Hematopoietic multipotent progenitor cell treated with erythropoietin and hydrocortisone succinate and interleukin-3 and kit ligand, for 17 days (in vitro differentiated cells): ENCODE measurements around the gene MBNL1.

ENCODE experiments used
- DNase-seq: peaks from one replicate; pipeline ENCODE4 v3.0.0-alpha.2; 2015; ENCODE audit warnings: low spot score

Gene MBNL1

DNA sequence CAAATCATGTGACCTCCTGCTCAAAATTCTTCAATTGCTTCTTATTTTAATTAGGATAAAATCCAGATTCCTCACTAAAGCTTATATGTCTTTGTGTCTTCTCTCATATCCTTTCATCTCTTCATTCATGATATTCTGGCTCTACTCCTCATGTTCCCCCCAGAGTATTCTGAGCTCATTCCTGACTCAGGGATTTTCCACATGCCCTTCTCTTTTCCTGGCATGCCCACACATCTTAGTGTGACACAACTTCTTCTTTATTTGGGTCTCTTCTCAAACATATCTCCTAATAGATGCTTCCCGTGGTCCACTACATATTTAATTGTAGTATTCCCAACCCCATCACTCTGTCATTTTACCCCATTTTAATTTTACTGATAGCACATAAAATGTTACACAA is 15.2 kb upstream of the MBNL1 start:
- DNase-seq = no peak

DNA sequence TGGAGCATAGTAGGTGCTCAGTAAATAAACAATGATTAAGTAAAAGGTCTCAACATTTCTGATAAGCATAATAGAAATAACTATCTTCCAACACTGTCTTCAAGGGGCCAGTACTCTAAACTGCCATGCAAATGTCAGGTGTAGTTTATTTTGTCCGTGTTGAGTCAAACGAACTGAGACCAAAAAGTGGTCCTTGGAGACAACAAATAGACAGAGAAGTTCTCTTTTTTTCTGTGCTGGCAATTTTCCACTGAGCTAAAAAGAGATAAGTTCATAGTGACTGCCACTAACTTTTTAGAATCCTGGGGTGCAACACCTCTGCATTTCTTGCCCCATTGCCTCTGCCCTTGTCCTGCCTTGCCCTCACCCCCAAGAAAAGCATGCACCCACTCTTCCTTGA is 14.7 kb upstream of the MBNL1 start:
- no peak for DNase-seq

DNA sequence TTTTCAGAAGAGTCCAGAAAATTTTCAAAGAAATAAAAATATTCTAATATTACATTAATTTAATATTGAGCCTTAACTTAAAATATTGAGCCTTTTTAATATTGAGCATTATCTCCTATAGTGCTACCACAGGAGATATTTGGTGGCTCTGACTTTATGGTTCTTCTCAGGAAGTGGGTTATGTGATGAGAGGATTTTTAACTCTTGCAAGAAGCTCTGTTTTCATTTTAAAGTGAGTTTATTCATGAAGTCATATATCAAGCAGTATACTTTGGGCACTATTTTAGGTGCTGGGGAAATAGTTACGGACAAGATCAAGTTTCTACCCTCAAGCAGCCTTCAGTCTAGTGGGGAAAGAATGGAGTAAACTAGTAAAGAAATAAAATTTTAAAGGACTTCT is 13.4 kb upstream of the MBNL1 start:
- no peak for DNase-seq

DNA sequence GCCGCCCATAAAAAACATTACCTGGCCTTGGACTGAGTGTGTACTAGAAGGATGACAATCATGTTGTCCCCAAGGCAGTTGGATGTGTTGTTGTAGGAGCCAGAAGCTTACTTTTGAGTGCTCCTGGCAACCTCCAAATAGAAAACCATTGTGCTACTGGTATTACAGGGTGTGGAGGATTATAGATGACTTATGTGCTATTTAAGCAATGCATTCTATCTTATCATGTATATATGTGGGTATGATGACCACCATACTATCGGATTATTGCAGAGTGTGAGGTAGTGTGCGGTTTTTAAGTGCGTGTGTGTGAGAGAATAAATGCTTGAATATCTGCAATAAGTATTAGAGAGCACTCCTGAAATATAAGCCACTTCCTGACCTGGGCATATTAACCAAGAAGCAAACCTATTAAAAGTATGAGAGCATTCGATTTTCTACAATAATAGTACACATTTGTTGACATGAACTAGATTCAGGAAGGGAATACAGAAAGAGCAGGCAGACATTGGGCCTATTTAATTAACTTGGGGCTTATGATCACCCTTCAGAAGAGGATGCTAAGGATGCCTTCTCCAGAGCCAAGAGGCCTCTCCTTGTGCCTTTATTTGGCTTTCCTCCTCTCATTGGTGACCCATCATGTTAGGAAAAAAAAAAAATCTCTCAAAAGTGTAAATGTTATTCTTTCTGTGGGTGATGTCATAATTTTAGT is 11.7 kb upstream of the MBNL1 start:
- no peak for DNase-seq

DNA sequence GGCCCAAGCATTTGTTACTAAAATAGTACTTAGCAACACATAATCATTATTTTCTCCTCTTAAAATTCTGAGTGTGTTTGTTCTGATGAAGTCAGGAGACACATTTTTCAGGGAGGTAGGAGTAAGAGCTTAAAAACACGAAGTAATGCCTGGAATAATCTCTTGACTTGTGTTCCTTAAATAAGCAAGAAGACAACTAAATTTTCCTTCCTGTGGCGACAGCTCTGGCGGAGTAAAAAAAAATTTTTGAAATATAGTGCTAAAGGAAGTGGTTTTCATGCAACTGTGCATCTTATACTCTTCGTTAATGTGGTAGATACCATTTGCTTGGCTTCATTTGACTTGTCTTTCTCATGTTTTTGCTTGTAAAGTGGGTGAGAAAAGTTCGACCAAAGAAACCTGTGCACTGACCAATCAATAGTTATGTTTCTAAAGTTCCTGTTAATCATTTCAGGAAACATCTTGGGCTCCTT is 11.1 kb upstream of the MBNL1 start:
- DNase-seq = no peak

DNA sequence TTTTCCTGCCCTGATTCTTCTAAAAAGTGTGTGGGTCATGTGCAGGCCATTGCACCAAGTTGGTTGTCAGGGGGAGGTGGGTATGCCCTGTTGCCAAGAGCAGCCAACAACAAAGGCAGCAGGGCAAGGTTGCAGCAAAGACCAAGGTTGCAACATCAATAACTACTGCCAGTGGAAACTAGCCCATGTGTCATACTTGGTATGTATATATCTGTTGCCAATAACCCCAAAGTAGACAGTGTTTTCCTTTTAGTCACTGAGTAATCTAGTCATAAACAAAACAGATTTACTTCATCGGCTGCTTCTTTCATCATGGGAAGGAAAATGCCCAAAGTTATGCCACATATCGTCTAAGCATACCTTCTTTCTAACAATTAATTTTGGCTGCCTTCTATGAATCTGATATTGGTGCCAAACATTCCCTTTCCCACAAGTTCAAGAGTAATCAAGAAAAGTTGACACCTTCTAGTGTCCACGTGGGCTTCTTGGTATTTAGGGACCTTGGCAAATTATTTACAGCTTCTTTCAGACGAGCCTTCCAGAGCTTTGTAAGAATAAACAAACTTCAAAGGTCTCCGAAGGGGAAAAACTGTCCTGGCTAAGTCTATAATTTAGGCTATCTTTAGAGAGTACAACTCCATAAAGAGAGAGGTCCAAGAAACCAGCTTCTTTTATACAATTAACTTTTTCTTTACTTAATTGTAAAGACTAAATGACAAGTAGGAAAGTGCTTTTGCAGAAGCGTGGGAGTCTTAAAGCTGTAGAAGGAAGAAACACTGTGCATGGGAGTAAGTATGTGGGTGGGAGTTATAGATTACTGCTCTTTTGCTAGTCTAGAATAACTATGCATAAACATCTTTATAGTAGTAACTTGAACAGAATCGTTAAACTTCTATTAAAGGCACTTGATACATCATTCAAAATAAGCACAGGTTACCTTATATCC is 10.0 kb upstream of the MBNL1 start:
- peak; percentile 12 for DNase-seq

DNA sequence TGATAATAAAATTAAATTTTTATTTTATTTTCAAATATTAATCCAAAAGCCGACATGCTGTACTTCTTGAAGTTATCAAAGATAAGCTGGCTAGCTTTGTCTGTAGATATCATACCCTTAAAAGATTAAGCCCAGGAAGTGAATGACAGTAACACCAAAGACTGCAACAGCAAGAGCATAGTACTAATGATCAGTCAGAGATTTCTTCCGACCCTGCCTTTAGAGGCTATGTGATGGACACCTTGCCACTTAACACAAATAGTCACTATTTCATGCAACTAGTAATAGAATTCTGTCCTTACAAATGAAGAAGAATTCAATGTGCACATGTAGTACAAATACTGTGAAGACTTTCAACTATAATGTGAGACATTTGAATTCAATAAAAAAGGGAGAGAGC is 9.3 kb upstream of the MBNL1 start:
- DNase-seq = no peak

DNA sequence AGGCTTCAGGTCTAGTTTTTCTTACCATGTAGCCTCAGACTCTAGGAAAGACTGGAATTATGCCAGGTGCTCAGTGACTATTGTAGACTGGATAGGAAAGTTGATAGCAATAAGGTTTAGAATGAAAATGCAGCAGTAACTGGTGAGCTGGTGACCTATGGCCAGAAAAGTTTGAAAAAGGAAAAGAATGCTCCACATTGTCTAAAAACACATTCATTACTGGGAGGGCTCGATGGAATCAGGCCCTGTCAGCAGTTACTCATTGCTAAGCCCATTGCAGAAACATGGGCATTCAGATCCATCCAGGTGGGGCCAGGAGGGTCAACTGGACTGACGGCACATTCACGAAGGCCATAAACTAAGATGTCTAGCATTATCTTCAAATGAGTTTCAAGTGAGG is 8.7 kb upstream of the MBNL1 start:
- no peak for DNase-seq

DNA sequence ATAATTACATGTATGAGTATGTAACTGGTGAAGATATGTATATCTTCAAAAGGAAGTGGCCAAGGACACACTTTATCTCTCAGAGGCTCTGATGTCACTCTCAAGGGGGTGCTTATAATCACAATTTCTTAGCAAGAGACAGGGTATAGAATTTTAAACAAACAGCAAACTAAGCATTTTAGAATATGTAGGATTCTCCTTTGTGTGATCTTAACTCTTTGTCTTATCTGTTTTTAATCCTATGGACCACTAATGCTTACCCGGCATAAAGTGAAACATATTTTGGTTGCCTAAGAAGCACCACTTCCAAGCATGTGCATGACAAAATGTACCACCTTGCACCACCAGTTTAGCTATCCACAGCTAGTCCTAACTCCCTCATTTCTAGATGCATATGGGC is 8.2 kb upstream of the MBNL1 start:
- no peak for DNase-seq

DNA sequence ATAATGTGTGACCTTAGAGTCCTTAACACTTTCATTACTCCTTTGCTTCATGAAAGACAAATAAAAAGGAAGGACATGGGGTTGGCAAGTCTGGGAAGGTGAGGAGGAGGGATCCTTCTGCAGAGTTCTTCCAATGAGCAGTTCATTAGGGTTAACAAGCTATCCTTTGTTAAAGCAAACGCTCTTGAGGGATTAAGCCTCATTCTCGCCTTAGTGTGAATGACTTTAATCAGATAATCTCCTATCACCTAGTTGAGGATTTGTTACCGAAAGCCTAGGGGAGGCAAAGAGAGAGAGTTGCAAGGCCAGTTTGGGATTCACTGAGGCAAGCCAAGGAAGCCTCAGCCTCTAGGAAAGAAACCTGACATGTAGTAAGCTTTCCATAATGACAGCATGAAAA is 7.4 kb upstream of the MBNL1 start:
- no peak for DNase-seq

DNA sequence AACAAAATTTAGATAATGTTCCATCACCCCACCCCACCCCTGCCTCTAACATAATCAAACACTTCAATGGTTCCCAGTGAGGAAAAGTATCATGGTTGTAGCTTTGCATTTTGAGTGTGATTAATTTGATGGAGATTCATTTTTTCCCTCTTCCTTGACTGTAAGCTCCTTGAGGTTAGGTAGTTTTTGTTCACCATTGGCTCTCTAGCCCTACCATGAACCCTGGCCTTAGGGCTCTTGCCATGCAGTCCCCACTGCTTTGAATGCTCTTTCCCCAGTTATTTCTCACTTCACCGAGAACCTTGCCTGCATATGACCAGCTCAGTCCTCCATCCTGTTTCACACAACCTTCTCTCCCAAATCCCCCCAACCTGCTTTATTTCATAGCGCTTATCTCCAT is 5.0 kb upstream of the MBNL1 start:
- no peak for DNase-seq

DNA sequence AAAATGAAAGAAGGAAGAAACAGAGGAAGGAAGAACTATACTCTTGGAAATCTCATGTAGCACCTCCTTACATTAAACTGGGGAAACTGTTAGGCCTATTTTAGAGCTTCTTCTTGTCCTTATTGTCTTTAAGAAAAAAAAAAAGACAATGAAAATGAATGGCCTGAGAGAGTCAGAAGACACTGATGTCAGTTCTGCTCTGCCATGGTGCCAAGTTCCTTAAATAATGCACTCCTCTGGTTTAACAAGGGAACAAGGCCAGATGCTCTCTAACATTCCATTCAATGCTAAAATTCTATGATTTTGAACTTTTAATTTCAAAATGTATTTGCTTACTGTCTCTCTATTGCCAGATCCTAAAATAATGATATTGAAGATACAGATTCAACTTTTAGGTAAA is 4.4 kb upstream of the MBNL1 start:
- DNase-seq = no peak

DNA sequence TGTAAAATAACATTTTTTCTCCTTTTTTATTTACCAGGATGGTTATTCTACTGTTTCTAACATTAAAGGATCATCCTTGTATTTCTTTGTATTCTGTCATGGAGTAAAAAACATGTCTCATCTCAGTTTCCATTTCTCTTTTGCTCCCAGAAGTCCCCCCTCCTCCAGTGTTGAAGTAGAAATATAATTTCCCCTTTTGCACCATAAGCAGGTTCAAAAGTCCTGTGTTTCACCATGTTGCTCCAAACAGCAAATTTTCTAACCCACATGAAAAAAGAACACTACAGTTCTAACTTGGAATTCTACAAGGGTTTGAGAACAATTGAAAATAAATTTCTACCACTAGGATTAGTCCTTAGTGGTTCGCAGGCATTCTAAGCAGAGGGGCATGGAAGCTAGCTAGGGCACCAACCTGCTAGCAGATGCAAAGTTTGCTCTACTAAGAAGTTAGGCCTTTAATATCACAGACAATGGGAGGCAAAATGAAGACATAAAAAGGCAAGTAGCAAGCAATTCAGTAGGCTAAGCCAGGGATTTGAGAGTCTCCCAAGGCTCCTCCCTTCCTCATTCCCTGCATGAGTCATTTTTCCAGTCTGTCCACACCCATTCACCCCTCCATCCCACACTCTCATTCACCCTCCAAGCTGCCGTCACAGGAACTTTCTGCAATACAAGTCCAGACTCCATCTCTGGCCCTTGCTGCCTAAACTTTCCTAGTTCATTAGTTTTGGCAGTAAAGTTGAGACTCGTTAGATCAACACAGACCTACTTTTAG is 2.3 kb upstream of the MBNL1 start:
- DNase-seq = peak; percentile 34

DNA sequence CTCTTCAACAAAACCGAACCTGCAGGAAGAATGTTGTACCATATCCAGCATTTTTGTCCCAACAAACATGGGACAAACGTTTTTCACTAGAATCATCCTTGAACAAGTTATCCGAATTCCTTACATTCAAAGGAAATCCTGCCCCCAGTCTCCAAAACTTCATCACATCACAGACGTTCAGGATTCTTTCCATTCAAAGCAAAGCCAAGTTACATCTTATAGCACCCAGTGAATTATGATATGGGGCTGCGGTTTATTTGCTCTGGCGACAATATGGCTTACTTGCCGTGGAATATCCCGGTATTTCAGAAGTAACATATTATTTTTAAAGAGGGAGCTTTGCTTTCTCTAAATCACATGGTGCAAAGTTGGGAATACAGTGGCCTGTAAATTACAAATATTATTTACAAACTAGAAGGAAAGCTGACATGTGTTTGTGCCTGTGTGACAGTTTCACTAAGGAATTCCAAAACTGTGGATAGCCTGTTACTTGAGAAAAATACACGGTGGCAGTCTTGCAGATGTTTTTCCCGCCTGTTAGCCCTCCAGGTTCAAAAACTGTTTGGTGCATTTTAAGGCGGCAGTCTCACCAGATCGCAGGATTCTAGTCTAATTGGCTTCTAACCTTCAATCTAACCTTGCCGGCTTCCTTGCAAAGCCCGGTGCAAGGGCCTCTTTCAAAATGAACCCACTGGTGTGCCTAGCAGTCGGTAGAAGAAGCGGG is 736 bp upstream of the MBNL1 start:
- DNase-seq = peak; percentile 26

DNA sequence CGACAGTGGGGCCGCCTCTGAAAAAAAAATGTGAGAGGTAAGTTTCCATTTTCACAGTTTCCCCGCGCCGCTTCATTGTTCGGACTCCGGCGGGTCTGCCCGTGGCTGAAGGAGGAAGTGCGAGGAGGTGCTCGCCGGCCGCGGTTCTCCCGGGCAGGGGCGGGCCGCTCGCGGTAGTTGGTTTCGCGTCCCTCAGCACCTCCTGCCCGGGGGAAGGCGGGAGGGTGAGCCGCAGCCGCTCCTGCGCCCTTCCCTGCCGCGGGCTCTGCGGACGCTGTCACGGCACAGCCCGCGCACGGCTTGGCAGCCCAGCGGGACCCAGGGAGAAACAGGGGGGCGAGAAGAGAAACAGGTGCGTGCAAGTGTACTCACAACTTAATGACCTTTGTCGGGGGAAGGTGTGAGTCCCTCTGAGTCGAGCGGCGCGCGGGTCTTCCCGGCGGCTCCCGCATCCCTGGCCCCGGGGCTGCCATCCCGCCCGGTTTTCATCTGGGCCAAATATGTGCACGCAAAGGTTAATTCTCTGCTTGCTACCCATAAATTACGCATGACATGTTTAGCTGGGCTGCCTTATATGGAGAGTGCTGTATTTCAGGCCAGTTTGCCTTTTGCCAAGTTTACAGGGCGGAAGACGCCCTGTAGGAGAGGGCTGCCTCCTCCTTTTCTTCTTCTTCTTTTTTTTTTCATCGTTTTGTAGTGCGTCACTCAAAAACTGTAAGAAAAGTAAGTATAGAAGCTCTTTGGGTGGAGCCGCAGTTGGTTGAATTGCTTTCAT is 514 bp downstream of the MBNL1 start:
- DNase-seq = peak; percentile 83

DNA sequence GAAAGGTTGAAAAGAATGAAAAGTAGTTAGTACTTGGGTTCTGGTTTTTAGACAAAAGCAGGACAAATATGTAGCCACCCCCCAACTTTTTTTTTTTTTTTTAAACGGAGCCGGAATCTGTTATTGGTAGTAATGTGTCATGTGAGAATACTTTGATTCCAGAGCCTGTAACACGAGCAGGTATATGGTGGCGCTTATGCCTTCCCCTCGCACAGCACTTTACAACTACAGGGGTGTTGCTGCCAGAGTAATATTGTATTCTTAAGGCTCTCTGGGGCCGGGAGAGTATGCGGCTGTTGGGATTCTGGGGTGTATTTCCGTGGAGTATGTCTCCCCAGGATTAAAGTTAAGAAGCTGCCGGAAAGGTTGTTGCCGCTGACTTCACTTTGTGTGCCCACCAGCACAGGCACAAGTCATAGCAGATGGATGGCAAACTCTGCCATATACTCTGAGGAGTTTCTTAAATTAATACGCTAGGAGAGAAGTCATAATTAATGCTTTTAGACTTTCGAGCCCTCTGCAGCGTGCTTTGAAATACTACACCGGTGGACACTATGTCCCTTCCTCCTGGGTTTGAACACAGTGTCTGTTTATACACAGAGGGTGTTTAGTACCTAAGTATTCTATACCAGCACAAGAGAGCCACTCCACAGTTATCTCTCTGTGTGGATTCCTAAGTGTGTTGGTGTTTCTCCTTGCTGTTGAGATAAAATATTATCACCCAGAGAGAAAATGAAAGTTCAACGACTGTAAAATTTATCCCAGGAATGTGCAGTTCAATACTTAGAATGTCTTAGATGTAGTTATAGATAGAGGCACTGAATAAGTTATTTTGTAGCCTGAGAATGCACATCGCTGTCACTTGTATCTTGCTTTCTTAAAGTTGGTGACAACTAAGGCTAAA is 1.4 kb downstream of the MBNL1 start:
- peak; percentile 80 for DNase-seq

DNA sequence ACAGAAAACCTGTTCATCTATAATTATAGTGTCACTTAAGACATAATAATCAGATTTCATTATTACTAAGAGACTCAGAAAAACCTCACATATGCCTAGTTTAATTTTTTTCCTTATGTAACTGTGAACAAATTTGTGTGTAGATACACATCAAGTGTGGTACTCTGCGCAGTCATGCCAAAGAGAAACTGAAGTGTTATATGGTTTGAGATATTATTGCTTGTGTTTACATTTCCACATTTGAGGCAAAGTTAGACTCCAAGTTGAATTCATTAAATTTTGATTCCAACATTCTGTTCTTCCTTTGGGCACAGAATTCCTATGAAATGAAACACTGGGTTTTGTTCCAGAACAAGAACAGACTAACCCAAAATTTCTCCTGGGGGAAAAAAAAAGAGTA is 2.2 kb downstream of the MBNL1 start:
- peak; percentile 78 for DNase-seq

DNA sequence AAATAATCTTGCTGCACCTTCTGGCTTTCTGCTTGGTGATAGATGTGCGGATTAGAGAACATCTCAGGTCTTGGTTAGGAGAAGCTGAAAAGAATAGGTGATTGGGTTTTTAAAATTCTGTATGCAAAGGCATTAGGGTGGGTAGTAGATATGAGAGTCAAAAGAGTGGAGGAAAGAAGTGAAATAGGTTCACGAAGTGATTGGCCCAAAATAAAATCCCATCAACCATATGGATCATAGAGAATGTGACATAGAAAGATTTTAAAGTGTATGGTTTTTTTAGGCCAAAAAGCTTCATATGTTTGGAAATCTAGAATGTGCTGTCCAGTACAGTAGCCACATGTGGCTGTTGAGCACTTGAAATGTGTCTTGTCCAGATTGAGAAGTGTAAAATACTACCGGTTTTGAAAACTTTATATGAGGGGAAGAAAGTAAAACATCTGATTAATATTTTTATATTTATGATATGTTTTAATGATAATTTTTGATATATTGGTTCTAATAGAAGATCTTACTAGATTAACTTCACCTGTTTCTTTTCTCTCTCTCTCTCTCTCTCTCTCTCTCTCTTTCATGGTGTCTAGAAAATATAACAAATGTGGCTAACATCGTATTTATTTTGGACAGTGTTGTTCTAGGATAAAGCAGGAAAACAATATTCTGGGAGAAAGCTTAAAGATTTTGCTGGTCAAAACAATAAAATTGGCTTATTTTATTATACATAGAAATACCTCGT is 2.9 kb downstream of the MBNL1 start:
- peak; percentile 69 for DNase-seq

DNA sequence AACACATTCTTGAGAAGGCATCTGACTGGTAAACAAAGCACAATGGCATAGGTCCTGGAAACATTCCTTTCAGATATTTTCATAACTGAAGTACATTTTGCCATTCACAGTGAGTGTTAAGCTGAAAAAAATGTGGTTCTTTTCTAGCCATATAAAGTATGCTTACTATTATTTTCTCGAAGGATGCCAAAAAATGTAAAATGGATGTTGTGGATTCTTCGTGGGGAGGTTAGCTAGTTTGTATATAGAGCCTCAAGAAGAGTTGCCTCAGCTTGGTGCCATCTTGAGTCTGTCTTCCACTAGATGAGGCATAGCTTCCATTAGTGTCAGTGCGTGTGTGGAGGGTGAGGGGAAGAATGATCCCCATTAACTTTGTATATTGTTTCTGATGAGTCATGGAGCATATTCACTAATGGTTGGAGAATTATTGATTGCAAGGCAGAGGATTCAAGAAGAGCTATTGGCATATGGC is 4.1 kb downstream of the MBNL1 start:
- peak; percentile 82 for DNase-seq
